HG03460 (cell line): ENCODE data around the gene PCSK4.

Source experiments
- ATAC-seq: cut with Tn5 transposase; IDR thresholded peaks from one replicate; pipeline ENCODE4 v1.9.1; 2021; ENCODE audit not compliant: unreplicated experiment

PCSK4 gene

DNA sequence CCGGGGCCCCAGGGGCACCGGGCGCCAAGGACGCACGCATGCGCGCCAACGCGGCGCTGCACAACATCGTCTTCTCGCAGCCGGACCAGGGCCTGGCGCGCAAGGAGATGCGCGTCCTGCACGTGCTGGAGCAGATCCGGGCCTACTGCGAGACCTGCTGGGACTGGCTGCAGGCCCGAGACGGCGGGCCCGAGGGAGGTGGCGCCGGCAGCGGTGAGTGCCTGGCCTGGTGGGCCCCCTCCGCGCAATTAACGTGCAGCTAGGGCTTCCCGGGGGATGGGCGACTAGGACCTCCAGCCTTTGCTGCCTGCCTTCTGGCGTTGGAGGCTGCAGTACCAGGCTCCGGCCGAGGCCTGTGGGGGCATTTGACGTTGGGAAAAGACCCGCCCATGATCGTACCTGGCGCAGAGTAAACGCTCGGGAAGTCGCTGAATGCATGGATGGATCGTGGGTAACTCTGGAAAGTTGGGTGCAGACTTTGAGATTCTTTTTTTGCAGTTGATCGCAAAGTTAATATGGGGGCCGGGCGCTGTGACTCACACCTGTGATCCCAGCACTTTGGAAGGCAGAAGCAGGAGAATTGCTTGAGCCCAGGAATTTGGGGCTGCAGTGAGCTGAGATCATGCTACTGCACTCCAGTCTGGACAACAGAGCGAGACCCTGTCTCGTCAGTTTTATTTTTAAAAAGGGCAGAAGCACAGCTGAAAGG lies 33.0 kb downstream of the PCSK4 start:
- ATAC-seq: no peak

DNA sequence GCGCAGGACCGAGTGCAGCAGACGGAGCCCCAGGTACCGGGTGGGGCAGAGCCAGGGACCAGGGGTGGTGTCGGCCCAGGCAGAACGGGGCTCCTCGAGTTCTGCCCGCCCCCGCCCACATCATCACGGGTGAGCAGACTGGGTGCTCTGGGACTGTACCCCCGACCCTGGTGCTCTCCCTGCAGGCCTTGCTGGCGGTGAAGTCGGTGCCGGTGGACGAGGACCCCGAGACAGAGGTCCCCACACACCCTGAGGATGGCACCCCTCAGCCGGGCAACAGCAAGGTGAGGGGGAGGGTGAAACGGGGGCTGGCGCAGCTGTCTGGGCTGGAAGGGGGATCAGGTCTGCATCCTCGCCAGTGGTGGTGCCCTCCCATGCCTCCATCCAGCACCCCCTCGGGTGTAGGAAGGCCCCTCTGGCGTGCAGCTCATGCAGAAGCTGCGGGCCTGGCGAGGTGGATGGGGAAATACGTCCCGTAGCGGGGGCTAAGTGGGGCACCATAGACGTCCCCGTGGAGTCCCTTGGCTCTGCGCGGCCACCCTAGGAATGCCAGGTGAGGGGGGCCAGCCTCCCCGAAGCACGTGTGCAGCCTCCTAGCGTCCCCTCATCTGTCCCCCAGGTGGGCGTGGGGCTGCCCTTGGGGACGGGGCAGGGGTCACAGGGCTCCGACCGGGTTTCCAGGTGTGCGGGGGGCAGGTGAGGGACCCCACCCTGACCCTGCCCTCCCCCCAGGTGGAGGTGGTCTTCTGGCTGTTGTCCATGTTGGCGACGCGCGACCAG lies 33.8 kb downstream of the PCSK4 start:
- no peak for ATAC-seq

DNA sequence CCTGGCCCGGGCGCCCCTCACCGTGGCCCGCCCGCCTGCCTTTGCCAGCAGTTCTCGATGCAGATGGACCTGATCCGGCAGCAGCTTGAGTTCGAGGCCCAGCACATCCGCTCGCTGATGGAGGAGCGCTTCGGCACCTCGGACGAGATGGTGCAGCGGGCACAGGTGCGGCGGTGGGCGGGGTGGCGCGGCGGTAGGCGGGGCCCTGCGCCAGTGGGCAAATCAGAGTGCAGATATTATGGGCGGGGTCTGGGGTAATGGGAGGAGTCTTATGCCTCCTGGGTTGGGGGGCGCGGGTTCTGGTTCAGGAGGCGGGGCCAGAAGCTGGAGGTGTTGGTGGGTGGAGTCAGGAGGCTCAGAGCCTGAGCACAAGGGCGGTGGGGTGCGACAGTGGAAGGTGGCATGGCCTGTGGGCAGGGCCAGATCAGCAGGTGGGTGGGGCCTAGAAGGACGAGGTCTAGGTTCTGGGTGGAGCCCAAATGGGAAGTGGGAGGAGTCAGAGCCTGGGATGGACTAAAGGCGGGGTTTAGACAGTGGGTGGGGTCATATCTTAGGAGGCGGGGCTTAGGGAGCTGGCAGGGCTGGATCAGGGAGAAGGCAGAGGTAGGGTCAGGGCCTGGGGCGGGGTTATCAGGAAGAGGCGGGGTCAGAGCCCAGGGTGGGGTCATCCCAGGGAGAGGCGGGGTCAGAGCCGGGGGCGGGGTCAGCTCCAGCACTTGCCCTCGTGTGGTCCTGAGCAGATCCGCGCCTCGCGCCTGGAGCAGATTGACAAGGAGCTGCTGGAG lies 34.6 kb downstream of the PCSK4 start:
- no peak for ATAC-seq

DNA sequence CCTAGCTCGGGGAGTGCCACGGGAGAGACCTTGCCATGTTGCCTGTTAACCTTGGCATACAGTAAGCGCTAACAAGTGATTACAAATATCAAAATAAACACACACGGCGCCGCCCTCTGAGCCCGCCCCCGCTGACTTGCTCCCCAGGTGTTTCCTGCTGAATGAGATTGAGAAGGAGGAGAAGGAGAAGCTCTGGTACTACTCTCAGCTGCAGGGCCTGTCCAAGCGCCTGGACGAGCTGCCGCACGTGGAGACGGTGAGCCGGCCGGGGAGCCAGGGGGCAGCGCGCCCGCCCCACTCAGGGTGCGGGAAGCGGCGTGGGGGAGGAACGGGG lies 35.2 kb downstream of the PCSK4 start:
- ATAC-seq: no peak

DNA sequence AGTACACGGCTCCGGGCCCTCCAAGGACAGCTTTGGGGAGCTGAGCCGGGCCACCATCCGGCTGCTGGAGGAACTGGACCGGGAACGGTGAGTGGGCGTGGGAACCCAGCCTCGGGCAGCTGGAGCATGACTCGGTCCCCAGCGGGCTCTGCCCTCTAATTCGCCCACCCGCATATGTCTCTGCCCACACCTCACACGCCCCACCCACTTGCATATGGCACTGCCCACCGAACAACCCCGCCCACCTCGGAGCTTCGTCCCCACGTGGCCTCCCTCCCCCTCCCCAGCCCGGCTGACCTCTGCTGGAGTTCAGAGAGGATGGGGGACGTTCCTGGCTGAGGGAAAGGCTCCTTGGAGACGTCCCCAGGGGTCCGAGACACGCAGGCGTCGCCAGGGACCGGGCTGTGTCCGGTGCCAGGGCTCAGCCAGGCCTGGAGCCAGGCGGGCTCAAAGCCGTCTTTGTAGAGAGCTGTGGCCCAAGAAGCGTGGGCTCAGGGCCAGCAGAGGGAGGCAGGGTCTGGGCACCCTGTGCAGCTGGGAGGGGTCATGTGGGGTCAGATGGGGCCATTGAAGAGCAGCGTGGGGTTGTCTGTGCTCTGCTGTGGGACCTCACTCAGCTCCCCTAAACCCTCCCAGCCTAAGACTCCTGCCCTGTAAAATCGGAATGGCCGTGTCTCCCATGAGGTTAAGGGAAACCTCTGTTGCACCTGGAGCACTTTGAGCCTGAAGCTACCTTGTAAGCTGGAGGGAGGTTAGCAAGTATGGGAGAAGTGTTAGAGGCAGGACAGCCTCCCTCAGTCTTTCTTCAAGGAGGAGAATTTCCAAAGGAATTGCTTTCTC lies 36.4 kb downstream of the PCSK4 start:
- ATAC-seq: no peak

DNA sequence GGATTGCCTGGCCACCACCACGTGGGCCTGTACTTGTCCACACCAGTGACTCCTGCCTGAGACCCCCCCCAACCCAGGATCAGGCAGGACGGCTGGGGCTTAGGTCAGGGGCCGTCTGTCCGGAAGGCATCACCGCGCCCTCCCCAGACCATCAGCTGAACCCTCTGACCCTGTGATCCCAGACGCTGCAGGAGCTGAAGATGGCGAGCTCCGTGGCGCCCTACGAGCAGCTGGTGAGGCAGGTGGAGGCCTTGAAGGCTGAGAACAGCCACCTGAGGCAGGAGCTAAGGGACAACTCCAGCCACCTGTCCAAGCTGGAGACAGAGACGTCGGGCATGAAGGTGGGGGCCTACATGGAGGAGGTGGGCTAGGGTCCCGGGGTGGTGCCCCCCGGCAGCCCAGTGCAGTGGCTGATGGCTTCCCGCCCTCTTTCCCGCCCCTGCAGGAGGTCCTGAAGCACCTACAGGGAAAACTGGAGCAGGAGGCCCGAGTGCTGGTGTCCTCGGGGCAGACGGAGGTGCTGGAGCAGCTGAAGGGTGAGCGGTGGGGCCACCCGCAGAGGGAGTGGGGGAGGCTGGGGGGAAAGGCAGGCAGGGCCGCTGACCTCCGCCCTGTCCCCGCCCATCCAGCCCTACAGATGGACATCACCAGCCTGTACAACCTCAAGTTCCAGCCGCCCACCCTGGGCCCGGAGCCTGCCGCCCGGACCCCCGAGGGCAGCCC lies 37.2 kb downstream of the PCSK4 start:
- no peak for ATAC-seq

DNA sequence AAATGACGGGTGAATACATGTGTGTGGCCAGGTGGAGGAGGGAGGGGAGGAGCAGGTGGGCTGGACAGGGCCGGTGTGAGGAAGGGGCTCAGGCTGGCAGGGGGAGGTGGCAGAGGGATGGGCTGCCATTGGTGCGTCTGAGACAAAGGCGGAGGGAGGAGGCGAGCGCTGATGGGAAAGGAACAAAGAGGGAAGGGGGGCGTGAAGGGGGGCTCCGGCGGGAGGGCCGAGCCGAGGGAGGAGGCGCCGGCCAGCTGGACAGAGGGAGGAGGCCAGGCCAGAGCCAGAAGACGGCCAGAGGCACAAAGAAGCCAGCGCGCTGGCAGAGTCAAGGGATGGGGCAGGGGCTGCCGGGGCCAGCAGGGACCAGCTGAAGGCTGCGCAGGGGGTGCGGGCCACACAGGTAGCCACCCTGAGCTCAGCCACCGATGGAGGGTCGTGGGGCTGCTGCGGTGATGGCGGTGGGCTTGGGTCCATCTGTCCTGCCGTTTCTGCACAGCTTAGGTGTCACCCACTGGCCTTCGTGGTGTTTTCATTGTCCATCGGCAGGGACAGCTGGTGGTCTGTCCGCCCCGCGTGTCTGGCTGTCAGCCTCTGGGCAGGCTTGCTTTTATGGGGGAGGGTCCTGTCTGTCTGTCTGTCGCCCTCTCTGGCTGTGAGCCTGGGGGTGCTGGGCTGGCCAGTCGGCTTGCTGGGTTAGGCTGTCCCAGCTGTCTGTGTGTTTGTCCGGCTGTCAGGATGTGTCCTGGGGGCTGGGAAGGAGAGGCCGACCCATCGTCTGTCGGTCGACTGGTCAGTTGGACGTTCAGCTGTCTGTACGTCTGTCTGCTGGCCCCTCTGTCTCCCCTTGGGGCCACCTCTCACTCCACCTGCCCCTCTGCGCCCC lies 38.0 kb downstream of the PCSK4 start:
- ATAC-seq: no peak

DNA sequence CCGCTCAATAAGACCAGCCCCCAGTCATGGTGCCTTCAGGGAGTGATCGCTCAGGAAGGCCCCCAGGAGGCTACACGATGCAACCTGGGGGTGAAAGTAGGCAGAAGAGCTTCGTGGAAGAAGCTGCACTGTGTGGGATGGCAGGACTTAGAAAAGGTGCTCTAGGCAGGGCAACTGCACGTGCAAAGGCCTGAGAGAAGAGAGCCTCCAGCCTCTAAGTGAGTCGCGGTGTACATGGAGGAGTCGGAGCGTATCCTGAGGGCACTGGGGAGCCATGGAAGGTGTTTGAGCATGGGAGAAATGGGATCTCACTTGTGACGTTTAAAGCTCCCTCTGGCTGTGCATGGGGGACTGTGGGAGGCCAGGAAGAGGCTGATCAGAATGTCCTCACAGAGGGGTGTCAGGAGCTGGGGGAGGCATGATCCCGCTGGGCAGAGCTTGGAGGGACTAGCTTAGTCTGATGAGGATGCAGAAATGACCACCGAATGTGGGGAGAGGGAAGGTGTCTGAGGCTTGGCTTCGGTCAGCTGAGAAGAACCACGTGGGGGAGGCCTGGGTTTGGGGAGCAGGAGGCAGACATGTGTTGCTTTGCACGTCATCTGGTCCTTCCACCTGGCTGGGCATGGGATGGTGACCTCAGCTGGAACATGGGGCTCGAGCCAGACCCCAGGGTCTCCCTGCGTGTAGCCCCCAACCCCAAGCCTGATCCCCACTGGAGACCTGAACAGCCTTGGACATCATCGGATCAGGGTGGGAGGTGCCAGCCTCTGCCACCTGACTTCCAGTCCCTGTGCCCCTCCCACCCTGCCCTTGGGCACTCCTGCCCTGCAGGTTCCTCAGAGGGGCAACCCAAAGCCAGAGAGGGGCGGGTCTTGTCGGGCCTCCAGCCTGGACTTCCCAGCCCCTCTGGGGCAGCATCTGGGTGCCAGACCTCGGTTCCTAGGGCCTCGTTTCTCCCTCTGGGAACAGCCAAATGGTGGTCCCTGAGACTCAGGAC lies 39.1 kb downstream of the PCSK4 start:
- no peak for ATAC-seq

DNA sequence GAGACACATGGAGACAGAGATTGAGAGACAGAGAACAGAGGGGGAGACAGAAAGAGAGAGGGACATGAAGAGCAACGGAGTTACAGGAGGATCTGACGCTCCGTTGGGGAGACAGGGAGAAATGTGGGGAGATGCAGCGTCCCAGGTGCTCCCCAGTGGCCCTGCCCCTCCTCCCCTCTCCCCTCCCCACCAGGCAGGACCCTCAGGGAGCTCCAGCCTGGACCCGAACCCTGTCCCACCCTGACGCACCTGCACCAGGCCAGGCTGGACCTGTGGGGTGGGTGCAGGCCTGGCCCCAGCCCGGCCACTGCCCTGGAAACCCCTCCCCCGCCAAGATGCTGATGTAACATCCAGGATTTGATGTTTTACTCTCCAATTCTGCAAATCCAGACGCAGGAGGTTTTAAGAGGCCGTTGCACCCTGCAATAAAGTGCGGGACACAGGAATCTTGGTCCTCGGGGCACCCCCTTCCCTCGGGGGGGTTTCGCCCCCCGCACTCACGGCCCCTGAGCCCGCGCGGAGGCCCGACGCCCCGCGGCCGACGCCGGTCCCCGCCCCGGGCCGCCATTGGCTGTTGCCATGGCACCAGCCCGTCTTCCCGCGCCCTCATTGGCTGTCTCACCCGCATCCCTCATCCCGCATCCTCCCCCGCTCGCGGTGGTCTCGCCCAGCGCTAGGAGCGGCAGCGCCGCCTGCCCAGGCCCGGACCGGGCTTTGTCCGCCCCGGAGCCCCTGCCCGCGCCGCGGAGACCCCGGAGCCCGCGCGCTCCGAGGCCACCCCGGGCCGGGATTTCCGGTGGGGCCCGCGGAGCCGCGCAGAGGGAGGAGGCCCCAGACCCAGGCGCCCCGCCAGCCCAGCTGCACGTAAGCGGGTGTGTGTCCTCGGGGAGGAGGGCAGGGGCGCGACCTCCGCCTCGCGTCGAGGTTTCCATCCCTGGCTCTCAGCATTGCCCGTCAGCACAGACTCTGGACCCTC lies 40.4 kb downstream of the PCSK4 start, which contains the start of gene APC2:
TSS of gene APC2 (plus strand) at position 655 of the 976 bp plus-strand sequence. CDS start 2,881 bp downstream, outside the sequence.
- no peak for ATAC-seq

DNA sequence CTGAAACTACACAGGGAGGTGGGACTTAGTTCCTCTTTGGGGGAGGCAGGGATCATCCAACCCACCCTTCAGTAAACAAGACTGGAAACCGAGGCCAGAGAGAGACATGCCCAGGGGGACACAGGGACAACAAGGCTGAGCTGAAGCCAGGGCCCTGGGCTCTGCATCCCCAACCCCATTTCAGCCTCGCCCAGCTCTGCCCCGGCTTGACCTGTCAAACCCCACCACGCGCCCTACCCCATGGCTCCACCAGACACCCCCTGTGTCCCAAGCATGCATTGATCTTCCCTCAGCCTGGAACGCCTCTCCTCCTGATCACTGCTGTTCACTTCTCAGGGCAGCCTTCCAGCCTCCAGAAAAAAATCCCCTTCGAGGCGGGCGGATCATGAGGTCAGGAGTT lies 42.2 kb downstream of the PCSK4 start:
- ATAC-seq: no peak

DNA sequence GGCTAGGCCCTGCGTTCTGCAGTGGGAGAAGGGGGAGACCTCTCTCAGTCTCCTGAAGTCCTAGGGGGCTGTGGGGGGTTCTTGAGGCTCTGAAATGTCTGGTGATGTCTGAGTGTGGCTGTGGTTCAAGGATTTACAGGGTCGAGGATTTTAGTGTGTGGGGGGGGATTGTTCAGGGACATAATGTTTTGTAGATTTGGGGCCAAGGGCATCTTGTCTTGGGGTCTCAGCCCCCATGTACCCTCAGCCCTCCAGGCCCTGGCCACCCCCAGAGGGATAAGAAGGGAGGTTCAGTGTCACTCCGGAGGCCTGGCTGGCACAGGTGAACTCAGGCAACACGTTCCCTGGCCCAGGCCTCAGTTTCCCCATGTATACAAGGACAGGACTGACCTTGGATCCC lies 42.6 kb downstream of the PCSK4 start:
- ATAC-seq: no peak

DNA sequence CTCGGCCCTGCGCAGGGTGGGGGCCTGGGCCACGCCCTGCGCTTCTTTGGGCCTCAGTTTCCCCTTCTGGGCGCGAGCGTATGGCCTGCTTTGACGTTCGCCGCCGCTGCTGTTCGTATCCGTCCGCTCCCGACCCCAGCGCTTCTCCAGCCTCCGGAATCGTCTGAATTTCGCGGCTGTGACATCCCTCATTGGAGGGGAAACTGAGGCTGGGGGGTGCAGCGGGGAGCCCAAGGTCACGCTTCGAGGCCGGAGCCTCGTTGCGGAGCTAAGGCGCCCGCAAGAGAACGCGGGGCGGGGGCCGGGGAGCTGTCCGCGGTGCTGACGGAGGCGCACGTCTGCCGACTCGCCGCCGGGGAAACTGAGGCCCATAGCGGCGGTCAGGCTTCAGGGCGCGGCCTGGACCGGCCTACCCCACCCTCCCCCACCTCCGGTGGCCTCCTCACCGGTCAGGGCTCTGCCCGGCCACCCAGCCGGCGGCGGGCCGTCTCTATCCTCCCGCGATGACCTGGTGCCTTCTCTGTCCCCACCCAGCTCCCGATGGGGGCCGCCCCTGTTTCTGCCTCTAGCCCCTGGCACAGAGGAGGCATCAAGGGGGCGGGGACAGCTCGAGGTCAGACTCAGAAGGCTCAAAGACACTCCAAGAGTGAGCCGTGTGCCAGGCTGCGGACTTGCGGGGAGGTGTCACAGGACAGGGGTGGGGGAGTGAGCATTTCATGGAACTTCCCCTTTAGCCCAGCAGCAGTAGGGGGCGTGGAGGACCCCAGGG lies 43.3 kb downstream of the PCSK4 start:
- ATAC-seq: no peak

DNA sequence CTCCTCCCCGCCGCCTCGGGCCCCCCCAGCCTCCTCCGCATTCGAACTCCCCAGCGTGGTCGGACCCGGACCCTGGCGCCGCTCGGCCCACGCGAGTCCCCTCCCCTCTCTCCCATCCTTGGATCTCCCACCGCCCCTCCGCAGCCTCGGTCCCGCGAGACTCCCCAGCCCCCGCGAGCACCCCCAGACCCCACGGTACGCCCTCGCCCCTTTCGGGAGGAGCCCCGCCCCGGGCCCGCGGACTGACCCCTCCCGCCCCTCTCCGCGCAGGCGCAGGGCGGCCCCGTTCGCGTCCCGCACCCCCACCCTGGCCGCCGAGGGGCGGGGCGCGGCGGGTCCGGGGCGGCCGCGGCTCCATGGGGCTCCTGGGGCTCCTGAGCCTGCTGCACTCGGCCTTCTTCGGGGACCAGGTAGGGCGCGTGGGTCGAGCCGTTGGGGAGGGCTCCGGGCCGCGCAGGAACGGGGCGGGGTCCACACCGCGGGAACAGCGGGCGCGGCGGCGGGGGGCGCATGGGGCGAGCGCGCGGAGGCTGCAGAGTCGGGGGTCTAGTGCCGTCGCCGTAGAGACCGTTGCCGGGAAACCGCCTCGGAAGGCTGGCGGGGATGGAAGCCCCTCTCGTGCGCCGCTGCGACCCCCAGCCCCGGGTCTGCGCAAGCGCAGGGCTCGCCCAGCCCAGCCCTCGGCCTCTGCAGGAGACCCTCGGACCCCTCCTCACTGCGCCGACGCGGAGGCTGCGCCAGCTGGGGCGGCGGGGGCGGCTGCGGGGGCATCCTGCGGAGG lies 44.0 kb downstream of the PCSK4 start:
- ATAC-seq: no peak

DNA sequence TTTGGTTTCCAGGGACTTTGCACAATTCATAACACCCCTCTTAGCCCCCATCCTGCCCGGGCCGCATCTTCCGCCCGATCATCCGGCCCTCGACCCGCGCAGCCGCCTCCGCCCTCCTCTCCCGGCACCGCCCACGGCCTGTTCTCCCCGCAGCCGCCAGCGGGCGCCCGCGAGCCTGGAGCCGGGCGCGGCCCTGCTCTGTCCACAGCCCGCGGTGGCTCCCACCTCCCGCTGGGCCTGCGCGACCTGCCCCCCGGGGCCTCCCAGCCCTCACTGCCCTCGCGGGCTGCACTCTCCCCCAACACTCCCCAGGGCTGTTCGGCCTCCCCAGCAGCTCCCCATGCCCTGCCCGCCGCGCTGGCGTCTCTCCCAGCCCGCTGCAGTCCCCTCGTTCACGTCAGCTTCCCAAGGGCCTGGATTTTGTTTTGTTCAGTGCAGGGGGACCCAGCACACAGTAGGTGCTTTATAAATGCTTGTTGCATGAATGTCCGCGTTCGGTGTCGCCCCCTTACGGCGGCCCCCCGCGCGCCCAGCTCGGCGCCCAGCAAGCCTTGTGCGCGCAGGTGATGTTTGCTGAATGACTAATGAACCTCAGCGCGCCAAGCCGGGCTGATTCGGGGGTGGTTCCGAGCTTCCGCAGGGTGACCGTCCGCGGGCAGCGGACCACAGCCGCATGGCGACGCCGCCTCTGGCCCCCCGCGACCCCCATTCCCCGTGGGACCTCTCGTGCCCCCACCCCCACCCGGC lies 44.8 kb downstream of the PCSK4 start:
- ATAC-seq: no peak
